HG02943 (cell line): ENCODE data around the gene CCDC159.
"Not testable (repeated sequence)": the region's sequence is repeated elsewhere in the genome, so short reads cannot be mapped to it uniquely, and the experiment has no call there.

Experiments
- ATAC-seq: cut with Tn5 transposase; IDR thresholded peaks from one replicate; pipeline ENCODE4 v1.9.1; 2021; ENCODE audit warnings: mild to moderate bottlenecking, low read depth, moderate library complexity; ENCODE audit not compliant: unreplicated experiment

CCDC159 gene

DNA sequence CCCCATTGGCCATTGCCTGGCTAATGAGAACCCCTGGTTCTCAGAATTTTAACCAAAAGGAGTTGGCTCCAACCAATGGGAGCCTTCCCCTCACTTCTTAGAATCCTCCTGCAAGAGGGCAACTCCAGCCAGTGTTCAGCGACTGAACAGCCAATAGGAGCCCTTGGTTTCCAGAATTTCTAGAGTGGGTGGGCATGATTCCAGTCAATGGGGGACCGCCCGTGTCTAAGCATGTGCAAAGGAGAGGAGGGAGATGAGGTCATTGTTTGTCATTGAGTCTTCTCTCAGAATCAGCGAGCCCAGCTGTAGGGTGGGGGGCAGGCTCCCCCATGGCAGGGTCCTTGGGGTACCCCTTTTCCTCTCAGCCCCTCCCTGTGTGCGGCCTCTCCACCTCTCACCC, 18.6 kb downstream of the CCDC159 start:
- no peak for ATAC-seq

DNA sequence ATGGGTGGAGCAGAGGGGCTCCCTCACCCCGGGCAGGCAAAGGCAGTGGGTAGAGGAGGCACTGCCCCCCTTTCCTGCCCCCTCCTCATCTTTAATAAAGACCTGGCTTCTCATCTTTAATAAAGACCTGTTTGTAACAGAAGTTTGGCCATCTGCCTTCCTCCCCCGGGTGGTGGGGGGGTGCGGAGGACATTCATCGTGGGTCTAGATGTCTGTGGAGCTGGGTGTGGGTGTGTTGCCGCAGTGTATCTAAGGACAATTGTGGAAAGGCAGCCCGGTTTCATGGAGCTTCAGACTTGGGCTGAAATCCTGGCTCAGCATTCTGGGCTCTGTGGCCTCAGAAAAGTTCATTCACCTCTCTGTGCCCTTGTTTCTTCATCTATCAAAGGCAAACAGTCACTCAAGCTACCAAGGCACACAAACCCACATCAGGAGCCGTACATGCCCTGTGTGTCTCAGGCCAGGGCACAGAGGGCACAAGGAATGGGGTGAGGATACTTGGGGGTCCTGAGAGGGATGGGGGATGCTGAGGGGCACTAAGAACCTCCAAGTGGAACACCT, 19.3 kb downstream of the CCDC159 start:
- ATAC-seq, result no peak

DNA sequence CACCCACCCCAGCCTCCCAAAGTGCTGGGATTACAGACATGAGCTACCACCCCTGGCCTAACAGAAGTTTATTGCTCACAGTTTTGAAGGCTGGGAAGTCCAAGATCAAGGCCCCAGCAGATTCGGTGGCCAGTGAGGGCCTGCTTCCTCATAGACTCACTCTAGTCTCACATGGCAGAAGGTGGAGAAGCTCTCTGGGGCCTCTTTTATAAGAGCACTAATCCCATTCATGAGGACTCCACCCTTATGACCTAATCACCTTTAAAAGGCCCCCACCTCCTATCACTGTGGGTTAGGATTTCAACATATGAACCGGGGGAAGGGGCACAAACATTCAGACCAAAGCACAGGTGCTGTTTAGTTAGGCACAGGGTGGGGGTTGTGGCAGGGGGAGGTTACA, 21.2 kb downstream of the CCDC159 start:
- ATAC-seq, result no peak

DNA sequence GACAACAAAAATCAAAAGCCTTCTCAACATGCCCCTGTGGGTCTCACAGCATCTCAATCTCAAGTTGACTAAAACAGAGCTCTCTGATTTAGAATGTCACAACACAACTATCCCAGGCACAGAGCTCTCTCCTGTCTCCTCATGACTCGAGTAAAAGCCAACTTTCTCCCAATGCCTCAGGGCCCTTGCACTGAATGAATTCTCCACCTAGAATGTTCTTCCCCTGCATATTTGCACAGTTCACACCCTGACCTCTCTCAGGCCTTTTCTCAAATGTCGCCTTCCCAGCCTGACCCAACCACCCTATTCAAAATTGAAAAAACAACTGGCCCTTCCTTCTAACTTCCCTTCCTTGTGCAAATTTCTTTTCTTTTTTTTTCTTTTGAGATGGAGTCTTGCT, 24.4 kb downstream of the CCDC159 start:
- ATAC-seq, result no peak

DNA sequence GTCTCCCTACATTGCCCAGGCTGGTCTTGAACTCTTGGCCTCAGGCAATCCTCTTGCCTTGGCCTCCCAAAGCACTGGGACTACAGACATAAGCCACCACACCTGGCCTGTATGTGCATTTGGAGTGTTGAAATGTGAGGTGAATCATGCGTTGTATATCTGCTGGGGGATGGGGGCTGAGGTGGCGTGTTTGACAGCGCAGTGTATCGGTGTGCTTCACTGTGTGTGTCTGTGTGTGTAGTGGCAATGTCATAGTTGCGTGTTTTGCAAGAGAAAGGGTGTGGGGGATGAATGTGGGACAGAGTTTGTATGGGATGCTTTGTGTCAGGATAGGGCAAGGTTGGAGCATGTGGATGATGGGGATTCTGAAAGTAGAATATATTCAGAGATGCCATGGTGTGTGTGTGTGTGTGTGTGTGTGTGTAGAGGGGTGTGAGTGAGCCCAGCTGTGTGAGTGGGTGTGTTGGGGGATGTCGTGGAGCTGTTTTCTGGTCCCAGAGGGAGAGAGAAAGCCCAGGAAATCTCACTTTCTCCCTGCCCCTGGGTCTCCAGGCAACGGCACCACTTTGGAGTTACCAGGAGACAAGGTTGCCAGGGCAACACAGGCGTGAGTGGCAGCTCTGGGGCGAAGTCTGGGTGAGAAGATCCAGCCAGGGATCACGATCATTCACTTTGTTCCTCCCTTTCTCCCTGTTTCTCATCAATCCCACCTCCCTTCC, 27.0 kb downstream of the CCDC159 start:
- no peak for ATAC-seq

DNA sequence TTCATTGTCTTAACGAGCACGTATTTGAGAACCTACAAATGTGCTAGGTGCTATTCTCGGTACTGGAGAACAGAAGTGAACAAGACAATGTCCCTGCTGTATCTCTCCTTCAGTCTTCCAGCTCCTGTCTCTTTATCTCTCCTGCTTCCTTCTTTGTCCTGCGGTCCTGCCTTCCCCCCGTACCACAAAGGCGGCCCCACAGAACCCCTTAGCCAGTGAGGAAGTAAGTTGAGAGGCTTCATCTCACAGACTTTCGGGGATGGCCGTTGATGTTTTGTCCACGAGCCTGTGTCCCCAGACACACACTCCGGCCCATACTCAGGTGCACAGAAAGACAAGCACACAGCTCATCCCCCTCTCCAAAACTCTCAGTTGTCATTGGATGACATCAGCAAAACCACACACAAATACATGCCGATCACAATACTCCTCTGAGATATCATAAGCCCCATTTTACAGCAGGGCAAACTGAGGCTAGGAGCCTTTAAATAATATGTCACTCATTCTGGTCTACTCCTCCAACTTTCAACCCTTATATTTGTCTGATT, 27.6 kb downstream of the CCDC159 start:
- no peak for ATAC-seq

DNA sequence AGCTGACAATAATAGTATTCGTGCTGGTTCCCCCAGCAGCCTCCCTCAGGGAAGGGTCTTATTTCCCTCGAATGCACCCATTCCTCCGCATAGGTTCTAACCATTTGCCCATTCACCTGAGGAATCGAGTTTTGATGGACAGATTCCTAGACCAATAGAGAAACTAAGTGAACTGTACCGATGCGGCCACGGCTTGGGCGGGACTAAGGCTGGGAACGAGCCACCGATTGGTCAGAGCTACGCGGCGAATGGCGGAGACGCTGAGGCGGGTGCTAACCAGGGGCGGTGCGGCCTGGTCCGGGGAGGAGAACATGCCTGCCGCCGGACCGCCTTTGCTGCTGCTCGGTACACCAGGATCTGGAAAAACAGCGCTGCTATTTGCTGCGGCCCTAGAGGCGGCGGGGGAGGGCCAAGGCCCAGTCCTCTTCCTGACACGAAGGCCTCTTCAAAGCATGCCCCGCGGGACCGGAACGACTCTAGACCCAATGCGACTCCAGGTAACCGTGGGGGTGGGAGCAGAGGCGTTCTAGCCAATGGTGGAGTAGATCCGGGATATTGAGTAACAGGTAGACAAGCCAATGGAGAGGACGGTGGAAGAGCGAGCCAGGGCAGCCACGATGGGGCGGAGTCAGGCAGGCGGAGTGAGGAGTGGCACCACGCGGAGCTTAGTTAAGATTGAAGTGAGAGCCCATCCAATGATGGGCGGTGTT, 28.3 kb downstream of the CCDC159 start, which contains the start of gene SWSAP1:
SWSAP1 (plus strand) TSS at position 234 of the 710 bp plus-strand sequence; CDS start at position 249, 15 bp downstream.
- peak; percentile 86 for ATAC-seq

DNA sequence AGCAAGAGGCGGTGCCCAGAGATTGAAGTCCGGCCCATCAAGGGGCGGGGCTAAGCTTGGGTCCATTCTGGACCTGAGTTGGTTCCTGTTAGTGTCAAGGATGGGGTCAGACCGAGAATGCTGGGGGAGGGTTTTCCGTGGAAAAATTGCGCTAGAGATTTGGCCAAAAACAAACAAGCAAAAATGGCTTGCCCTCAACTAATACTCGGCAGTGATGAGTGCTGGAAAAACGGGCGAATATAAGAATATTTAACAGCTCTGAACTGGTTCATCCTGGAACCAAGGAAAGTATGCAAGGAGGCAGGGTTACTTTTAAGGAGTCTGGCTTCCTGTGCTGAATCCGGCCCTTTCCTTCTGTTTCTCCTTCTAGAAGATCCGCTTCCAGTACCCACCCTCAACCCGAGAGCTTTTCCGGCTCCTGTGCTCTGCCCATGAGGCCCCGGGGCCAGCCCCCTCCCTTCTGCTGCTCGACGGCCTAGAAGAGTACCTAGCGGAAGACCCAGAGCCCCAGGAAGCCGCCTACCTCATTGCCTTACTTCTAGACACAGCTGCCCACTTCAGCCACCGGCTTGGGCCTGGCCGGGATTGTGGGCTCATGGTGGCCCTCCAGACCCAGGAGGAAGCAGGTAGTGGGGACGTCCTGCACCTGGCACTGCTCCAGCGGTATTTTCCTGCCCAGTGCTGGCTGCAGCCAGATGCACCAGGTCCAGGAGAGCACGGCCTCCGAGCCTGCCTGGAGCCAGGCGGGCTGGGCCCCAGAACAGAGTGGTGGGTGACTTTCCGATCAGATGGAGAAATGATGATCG, 29.0 kb downstream of the CCDC159 start:
- peak; percentile 31 for ATAC-seq

DNA sequence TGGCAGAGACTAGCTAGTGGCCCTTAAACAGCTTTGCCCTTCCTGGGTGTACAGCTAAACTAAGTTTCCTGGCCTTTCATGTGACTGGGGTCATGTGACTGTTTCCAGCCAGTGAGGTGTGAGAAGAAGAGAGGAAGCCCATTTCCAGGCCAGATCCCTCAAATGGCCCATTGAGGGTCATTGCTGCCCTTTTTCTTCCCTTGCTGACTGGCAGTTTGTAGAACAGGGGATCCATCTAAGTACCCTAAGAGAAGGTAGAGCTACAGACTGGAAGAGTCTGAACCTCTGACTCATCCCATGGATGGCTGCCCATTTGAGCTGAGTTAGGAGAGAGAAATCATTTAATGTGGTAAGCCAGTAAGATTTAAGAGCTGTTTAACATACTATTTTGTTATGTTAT, 30.9 kb downstream of the CCDC159 start:
- no peak for ATAC-seq

DNA sequence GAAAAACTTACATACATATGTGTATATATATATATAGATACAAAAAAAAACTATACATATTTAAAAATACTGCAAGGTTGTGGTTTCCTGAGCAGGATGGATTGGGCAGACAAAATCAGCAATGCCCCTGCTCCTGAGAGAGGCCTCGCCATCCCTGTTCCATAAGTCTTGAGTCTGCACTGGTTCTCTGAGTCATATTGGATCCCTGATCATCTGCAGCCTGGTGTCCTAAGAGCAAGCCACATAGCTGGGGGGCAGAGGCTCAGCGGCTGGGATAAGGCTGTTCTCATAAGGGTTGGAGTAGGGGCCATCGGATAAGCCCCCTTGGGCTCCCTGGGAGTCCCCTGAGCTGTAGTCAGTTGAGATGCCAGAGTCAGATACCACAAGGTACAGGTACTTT, 31.4 kb downstream of the CCDC159 start:
- no peak for ATAC-seq

DNA sequence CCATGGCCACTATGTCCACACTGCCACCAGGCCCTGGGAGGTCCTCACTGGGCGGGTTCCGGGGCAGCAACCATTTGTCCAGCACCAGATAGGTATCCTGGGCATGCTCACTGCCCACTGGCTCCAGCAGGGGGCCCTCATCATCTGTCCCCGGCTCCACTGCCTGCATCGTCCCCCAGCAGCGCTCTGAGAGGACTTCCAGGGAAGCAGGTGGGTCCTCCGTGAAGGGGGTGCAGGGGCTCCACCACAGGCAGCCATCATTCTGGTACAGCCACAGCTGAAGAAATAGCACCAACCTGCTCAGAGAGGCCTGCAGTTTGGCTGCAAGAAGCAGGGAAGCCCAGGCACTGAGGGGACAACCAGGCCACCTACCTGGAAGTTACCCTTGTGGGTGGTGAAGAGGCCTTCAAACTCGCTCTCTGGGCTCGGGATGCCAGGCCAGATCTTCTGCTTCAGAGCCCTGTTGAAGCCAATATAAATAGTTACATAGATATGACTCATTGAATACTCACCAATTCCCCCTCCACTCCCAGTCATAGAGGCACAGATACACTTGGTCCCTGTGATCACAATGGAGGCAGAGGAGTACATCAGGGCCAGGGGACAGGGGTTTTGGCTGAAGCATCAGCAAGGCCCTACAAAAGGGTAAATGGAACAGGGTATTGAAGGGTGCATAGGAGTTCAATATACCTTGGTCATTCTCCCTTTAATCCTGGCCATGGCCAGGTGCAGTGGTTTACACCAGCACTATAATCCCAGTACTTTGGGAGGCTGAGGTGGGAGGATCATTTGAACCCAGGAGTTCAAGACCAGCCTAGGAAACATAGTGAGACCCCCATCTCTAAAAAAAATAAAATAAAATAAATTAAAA, 32.2 kb downstream of the CCDC159 start:
- no peak for ATAC-seq

DNA sequence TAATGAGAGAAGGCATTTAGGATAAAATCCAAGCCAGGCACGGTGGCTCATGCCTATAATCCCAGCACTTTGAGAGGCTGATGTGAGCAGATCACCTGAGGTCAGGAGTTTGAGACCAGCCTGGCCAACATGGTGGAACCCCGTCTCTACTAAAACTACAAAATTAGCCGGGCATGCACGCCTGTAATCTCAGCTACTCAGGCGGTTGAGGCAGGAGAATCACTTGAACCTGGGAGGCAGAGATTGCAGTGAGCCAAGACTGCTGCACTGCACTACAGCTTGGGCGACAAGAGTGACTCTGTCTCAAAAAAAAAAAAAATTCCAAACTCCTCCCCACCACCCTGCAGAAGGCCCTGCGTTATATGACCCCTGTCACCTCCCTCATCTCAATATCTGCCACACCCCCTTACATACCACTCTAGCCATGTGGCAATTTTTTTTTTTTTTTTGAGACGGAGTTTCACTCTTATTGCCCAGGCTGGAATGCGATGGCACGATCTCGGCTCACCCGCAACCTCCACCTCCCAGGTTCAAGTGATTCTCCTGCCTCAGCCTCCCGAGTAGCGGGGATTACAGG, 33.0 kb downstream of the CCDC159 start:
- ATAC-seq, result not testable (repeated sequence)

DNA sequence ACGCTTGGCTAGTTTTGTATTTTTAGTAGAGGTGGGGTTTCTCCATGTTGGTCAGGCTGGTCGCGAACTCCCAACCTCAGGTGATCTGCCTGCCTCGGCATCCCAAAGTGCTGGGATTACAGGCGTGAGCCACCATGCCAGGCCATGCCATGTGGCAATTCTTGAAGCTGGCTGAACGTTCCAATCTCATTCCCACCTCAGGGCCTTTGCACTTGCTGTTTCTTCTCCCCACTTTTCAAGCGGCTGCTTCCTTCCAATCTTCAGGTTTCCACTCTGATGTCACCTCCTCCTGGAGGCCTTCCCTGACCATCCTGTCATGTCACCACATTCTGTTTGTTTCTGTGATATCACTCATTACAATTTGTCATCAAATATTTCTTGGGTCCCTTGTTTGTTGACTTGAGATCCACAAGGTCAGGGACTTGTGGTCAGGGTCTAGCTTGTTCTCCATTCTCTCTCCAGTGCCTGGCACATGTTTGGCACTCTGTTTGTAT, 33.6 kb downstream of the CCDC159 start:
- ATAC-seq, result no peak

DNA sequence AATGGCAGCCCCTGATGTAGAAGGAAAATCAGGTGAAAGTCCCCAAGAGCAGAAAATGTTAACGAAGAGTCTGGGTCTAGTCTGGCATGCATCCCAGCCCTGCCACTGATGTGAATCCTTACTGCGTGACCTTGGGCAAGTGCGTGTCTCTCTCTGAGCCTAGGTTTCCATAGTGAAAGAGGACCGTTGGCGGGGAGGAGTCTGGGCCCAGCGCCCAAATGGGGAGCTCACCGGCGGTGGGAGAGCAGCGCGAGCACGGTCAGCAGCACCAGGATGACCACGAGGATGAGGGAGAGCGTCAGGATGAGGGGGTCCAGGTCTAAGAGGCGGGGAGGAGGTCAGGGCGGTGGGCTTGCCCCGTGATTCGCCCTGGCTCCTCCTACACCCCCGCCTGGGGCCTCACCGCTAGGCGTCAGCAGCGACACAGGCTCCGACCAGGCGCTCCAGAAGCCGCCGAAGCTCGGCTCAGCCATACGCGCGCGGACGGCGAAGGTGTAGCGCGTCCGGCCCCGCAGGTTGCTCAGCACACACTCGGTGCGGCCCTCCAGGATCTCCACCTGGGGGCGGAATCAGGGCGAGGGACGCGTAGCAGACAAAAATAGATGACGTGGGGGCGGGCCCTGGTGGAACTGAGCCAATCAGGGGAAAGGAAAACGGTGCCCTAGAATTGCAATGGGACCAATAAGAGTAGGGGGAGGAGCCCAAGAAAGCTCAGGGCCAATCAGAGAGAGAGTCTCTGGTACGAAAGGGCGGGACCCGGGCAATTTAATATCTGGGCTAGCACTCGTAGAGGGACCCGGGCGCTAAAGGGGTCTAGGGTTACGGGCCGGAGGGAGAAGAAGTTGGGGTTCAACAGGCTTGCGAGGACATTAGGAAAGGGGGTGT, 34.6 kb downstream of the CCDC159 start:
- ATAC-seq, result peak; percentile 82

DNA sequence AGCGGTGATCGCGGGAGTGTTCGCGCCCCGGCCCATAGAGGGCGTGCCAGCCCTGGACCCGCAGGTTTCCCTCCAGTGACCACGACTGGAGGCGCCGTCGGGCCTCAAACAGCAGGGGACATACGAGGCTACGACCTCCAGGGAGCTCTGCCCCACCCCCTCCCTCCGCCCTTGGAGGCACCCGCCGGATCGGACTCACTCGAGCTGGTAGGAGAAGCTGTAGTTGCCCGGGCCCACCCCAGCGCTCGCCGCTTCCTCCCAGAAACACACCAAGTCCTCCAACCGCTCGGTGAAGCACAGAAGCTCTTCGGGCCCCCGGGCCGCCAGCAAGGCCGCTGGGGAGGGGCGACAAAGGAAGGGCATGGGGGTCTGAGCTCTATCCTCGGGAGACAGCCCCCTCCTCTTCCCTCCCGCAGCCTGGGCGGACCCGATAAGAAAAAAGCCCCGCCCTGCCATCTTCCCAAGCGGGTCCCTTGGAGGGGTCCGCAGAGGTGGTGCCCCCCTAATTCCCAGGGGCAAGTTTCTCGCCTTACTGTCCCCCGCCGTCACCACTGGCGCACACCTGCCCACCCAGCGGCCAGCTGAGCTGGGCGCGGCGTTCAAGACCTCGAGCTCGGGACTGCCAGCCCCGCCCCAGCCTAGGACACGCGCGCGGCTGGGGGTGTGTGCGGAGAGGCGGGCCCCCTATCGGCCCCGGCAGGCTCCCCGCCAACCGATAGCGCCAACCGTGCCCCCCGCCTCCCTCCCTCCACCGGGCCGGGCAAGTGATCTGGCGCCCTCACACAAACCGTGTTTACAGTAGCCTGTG, 36.8 kb downstream of the CCDC159 start:
- no peak for ATAC-seq

DNA sequence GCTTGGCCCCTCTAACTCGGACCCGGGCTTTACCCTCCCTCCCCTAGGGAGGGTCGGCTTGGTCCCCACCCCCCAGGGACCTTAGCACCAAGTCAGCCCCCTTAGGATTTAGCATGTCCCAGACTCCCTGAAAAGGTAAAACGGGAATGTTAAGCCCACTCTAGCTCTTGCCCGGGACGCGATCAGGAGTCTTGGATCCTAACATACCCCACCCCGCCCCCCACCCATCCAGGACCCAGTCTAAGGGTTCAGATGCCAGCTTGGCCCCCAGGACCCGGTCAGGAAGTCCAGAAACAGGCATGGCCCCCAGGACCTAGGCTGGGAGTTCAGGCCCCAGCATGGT, 37.4 kb downstream of the CCDC159 start:
- no peak for ATAC-seq

DNA sequence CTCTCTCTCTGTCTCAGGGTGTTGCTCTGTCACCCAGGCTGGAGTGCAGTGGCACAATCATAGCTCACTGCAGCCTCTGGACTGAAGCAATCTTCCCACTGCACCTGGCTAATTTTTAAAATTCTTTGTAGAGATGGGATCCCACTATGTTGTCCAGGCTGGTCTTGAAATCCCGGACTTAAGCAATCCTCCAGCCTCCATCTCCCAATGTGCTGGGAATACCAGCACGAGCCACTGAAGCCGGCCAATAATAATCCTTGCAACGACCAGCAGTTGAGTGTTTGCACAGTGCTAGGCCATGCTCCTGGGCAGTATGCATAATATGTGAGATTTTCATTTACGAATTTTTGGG, 38.4 kb downstream of the CCDC159 start:
- ATAC-seq, result no peak
